G401 (cell line): ENCODE results near the gene LITAFD. TPM values are rescaled to one million over a fixed set of nuclear protein-coding genes. Genes with fewer than 3 reads are reported as not detected.
"Not testable (repeated sequence)": the region's sequence is repeated elsewhere in the genome, so short reads cannot be mapped to it uniquely, and the experiment has no call there.

Experiments
- DNase-seq: peaks from one replicate; pipeline ENCODE4 v3.0.0-alpha.2; 2015; ENCODE audit warnings: low spot score
- in situ Hi-C: cut with HindIII; loops from 2 replicates; pipeline ENCODE4 v1.10.0; 2016; ENCODE audit warnings: low sequenced_read_pairs, mixed read lengths
- total RNA-seq: library from RNA; depleted of rRNA; stranded (reverse); fragments of >200 nt; shearing (Covaris generic); gene quantifications from 2 replicates; pipeline ENCODE4 v1.2.3, GENCODE V29; 2014; rRNA removed

The LITAFD gene
- not detected in 2 replicates for total RNA-seq

DNA sequence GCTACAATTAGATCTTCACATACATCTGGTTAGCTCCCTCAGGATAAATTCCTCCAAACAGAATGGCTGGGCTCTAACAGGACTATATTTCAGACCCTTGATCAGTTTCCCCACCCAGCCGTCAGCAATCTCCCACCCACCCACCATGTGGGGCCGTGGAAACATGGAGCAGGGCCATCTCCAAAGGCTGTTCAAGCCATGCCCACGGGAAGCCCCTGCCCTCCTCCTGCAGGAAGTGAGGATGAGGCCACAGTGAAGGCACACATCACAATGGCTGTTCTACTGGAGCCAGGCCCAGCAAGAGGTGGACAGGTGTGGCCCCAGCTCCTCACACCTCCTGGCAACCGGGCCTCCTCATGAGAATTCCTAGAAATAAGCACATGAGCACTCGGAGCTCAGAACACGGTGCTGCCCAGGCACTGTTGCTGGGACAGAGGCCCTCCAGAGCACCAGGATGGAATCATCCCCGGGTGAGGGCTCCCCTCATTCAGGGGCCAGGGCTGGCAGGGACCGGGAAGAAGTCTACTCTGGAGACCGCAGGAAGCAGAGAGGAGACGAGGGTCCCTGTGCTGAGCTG is at the start of gene LITAFD:
LITAFD (plus strand) TSS at position 311 of the 577 bp plus-strand sequence. CDS start 2,005 bp downstream, outside the sequence.
- in situ Hi-C loops: no loop called here
- no peak for DNase-seq

DNA sequence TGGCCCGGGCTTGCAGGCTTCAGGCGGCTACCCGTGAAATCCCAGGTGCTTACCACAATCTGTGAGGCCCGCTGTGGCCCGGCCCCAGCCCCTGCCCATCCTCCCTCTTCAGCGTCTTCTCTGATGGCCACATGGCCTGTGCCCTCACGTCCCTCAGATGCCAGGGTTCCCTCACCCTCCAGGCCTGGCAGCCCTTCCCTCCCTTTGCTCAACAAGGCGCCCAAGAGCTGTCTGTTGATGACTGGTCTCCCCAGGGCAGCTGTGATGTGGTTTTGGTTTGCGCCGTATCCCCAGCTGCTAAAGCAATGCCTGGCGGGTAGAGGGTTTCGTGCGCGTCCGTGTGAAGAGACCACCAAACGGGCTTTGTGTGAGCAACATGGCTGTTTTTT is 49.4 kb upstream of the LITAFD start:
- no peak for DNase-seq
- in situ Hi-C loops: no loop called here

- DNase-seq, in situ Hi-C loops: not testable (repeated sequence)
Measured at GRCh38 chr16:8836797-8837196, 45.4 kb upstream of the LITAFD start.

GRCh38 chr16:8837594-8837993 is 44.6 kb upstream of the LITAFD start:
- in situ Hi-C loops, DNase-seq: not testable (repeated sequence)

- DNase-seq, in situ Hi-C loops: not testable (repeated sequence)
Measured at GRCh38 chr16:8842016-8842415, 40.1 kb upstream of the LITAFD start.

DNA sequence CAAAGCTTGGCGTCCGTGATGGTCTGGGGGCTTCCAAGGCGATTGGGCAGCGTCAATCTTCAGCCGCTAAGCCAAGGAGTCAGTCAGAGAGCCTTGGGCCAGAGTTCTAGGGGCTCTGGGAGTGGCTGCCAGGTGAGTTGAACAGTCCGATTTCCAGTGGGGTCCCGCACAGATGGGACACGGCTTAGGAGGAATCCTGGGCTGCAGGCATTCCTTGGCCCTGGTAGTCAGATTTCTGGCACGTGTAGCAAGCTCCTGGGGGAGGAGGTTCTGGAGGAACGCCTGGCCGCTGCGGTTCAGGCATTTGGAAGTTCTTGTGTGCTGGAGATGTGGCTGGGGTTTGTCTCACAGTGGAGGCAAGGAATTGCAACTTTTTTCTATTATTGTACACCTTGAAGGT is 38.9 kb upstream of the LITAFD start:
- in situ Hi-C loops, DNase-seq: not testable (repeated sequence)

GRCh38 chr16:8845699-8846298 is 36.4 kb upstream of the LITAFD start:
- in situ Hi-C loops: no loop called here

DNA sequence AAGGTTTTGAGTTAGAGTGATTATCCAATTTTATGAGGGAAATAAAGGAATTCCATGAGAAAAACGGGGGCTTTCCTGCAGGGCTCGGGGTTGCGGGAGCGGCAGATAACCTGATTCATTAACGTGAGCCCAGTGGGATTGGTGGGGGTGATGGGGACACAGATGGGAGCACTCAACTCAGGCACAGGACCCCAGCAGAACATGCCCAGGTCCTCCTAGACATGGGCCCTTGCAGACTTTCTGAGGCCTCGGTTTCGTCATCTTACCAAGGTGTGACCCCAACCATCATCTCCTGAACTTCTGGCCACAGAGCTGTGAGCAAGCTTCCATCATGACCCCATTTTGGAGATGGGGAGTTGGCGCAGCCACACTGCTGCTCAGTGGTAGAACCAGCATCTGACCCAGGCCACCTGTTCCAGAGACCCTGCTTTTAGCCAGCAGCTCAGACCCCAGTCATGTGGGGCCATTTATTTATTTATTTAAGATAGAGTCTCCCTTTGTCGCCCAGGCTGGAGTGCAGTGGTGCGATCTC is 35.7 kb upstream of the LITAFD start:
- in situ Hi-C loops: no loop called here
- DNase-seq: no peak

More at GRCh38 chr16:8845699-8846298, 36.4 kb upstream of the LITAFD start:
- DNase-seq: no peak

DNA sequence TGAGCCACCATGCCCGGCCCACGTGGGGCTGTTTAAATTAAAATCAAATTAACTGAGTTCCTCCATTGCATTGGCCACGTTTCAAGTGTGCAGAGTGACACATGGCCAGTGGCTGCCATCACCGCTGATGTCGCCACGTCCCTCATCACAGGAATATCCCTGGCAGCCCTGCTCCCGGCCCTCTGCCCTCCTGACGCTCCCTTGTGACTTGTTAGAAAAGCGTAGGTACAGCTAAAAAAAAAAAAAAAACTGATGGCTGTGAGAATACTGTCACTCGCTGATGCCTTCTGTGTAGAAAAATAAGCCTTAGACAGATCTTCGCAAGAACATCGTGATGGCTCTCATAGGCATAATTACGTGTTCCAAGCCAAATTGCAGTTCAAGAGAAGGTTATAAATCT is 35.0 kb upstream of the LITAFD start:
- in situ Hi-C loops: no loop called here
- no peak for DNase-seq

- in situ Hi-C loops: no loop called here
- DNase-seq: no peak
Measured at GRCh38 chr16:8847623-8848022, 34.5 kb upstream of the LITAFD start.

- no peak for DNase-seq
- in situ Hi-C loops: no loop called here
Measured at GRCh38 chr16:8848231-8848938, 33.8 kb upstream of the LITAFD start.

- DNase-seq: no peak
- in situ Hi-C loops: no loop called here
Measured at GRCh38 chr16:8848939-8849391, 33.2 kb upstream of the LITAFD start.

DNA sequence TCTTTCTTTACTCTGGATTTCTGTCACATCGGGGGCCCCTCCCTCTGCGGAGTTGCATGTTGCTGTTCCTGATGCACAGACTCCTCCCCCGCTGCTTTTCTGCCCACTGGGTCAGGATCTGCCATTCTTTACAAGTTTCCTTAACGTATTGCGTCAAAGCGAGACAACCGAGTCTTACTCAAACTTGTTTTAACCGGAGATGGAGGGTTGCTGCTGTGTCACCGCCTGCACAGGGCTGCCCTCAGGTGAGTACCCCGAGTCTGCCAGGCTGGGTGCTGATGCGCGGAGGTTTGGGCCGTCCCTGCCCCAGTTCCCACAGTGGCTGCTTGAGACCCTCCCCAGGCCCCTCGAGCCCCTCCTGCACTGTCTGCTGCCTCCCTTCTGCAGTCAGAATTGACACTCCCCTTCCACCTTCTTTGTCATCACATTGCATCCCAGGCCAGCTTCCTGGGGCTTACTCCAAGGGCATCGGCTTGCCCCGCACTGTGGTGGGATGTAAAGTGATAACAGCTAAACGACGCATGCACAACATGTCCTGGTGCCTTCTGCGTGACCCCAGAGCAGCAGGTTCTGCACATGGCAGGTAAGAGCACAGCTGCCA is 32.6 kb upstream of the LITAFD start:
- no peak for DNase-seq

GRCh38 chr16:8850279-8850885 is 31.8 kb upstream of the LITAFD start:
- in situ Hi-C loops: no loop called here
- no peak for DNase-seq

More for the DNA sequence above, 32.6 kb upstream of the LITAFD start:
- in situ Hi-C loops: no loop called here

DNA sequence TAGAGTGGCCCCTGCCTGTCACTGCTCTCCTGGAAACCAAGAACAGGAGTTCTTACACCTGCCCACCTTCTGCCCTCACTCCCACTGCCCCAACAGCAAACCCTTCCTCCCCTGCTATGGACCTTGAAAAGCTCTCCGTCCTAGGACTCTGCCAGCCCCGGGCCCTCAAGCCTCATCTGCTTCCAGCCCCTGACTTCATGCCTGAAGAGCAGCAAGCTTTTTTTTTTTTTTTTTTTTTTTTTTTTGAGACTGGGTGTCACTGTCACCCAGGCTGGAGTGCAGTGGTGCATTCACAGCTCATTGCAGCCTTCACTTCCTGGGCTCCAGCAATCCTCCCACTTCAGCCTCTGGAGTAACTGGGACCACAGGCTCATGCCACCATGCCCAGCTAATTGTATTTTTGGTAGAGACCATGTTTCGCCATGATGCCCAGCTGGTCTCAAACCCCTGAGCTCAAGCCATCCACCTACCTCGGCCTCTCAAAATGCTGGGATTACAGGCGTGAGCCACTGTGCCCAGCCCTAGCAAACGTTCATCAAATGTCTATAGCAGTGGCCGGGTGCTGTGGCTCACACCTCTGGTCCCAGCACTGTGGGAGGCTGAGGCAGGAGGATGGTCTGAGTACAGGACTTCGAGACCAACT is 30.3 kb upstream of the LITAFD start:
- in situ Hi-C loops: no loop called here

GRCh38 chr16:8852534-8852933 is 29.6 kb upstream of the LITAFD start:
- in situ Hi-C loops: no loop called here
- DNase-seq: no peak

More for the DNA sequence above, 30.3 kb upstream of the LITAFD start:
- no peak for DNase-seq

- DNase-seq: no peak
- in situ Hi-C loops: no loop called here
Measured at GRCh38 chr16:8853150-8853549, 29.0 kb upstream of the LITAFD start.

- in situ Hi-C loops: no loop called here
- DNase-seq: no peak
Measured at GRCh38 chr16:8853611-8854010, 28.5 kb upstream of the LITAFD start.
